ENCODE data around the gene CHODL.

Gene CHODL, protein sequence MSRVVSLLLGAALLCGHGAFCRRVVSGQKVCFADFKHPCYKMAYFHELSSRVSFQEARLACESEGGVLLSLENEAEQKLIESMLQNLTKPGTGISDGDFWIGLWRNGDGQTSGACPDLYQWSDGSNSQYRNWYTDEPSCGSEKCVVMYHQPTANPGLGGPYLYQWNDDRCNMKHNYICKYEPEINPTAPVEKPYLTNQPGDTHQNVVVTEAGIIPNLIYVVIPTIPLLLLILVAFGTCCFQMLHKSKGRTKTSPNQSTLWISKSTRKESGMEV

GRCh38 chr21:18244671-18245463 is at the start of gene CHODL:
Gene CHODL, plus strand, starts transcription at chr21:18244833. Its CDS starts 391 bp downstream, at chr21:18245224.
- DNase-seq (ENCODE audit: low spot score), result no peak

GRCh38 chr21:18204931-18205330 is 39.7 kb upstream of the CHODL start:
- DNase-seq (ENCODE audit: low spot score), result no peak

DNA sequence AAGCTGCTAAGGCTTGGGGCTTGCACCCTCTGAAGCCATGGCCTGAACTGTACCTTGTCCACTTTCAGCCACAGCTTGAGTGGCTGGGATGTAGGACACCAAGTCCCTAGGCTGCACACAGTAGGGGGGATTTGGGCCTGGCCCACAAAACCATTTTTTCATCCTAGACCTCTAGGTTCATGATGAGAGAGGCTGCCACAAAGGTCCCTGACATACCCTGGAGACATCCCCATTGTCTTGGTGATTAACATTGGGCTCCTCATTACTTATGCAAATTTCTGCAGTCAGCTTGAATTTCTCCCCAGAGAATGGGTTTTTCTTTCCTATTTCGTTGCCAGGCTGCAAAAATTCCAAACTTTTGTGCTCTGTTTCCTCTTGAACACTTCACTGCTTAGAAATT is 26.3 kb upstream of the CHODL start:
- no peak for DNase-seq (ENCODE audit: low spot score)

DNA sequence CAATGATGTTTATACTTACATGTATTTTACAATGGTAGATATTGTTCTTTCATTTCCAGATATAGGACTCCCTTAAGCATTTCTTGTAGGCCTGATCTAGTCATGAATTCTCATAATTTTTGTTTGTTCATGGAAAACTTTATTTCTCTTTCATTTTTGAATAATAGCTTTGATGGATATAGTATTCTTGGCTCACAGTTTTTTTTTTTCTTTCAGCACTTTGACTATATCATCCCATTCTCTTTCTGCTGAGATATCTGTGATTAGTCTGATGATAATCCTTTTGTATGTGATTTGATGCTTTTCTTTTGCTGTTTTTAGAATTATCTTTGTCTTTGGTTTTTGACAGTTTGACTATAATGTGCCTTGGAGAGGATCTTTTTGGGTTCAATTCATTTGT is 24.1 kb upstream of the CHODL start:
- DNase-seq (ENCODE audit: low spot score), result no peak

- DNase-seq (ENCODE audit: low spot score), result no peak
These were observed 22.3 kb upstream of the CHODL start for GRCh38 chr21:18222346-18222745.

DNA sequence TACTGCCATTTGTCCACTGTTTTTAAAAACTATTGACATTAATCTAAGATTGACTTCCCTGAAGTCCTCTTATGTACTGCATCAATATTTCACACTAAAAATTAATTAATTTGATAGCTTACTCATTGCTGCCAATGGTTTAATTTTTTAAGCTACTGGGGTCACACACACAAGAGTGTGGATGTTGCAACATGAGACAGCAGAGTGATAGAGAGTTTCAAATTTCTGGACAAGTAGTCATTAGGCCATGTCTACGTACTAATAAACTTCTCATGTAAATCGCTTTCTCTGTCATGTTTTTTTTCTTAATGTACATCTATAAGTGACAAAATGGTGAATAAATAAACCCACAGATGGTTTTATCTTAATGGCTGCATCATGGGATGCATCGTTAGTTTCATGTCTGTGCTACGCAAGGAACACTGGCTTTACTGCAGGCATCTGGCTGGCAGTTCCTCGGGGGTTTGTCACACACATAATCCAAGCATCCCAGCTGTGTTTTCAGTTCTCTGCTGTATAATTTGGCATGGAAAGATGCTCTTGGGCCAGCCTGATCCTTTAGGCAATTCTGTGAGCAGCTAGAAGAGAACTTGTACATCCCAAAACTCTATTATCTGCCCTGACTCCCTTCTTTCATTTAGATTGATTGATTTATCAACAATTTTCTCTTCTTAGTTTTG is 16.4 kb upstream of the CHODL start:
- no peak for DNase-seq (ENCODE audit: low spot score)

DNA sequence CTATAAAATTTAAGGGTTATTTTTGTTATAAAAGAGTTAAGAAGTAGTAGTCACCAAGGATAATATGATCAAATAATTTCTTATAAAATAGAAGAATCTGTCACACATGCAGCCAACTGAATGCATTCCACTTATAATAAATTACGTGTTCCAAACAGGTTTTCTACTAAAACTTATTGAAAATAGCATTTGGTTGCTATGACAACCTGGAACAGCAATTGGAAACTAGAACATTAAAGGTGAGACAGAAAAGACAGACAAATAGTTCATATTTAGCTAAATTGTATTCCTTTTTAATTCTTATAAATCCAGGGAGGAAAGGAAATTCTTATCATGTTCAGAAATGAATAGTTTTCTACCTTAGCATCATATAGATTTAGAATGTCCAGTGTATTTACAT is 9.1 kb upstream of the CHODL start:
- DNase-seq (ENCODE audit: low spot score), result no peak

- DNase-seq (ENCODE audit: low spot score), result peak; percentile 8
These were observed 883 bp downstream of the CHODL start for GRCh38 chr21:18245464-18245967.

DNA sequence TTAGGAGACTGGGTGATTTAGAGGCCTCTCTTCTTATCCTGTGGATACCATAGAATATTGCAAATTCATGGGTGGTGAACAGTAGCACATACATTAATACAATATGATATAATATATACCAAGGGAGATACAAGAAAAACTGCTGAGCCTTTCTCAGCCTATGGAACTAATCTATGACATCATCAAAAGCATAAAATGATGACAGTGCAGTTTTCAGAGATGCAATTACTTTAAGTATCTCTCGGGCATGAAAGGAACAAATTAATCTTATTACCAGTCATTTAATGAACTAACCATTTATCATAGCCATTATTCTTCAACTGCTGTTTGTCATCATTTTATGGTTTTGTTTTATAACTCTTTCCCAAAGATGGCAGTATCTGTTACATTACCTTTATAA is 3.5 kb downstream of the CHODL start:
- no peak for DNase-seq (ENCODE audit: low spot score)

- DNase-seq (ENCODE audit: low spot score), result no peak
These were observed 5.0 kb downstream of the CHODL start for GRCh38 chr21:18249672-18250071.

GRCh38 chr21:18251065-18251464 is 6.4 kb downstream of the CHODL start:
- DNase-seq (ENCODE audit: low spot score), result no peak

- no peak for DNase-seq (ENCODE audit: low spot score)
These were observed 7.6 kb downstream of the CHODL start for GRCh38 chr21:18252256-18252655.

DNA sequence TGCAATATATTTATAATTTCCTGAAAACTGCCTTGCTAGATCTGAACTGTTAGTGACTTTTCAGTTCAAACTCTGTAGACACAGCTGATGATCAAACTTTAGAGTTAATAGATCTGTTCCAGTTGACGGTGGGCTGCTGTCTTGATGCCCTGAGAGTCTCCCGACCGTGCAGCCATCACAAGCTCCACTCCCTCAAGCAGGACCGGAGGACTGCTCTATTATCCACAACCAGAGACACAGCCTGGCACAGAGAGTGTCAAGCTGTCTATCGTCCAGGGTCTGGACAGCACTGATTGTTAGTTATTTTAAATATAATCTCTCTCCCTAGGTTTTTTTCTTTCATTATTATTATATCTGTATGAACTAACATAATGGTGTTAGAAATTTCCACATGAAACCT is 8.0 kb downstream of the CHODL start:
- no peak for DNase-seq (ENCODE audit: low spot score)

GRCh38 chr21:18253221-18253620 is 8.6 kb downstream of the CHODL start:
- DNase-seq (ENCODE audit: low spot score), result no peak

DNA sequence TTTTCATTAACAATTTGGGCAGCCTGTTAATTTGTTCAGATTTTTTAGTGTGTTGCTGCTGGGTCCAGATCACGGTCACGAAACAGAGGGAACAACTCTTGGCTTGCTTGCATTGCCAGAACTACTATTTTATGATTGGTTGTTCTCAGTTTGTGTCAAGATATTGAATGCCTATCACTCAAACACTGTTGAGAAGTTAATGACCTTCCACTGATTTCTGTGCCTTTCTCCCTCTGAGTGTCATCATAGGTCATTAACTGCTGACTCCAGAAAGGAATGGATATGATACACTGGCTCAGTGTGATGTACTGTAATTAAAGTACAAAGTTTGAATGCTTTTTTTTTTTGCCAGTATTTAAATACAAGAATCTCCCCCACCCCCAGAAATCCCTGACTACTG is 9.2 kb downstream of the CHODL start:
- DNase-seq (ENCODE audit: low spot score), result no peak

DNA sequence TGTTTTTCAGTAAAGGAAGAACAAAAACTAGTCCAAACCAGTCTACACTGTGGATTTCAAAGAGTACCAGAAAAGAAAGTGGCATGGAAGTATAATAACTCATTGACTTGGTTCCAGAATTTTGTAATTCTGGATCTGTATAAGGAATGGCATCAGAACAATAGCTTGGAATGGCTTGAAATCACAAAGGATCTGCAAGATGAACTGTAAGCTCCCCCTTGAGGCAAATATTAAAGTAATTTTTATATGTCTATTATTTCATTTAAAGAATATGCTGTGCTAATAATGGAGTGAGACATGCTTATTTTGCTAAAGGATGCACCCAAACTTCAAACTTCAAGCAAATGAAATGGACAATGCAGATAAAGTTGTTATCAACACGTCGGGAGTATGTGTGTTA is 21.3 kb downstream of the CHODL start:
- DNase-seq (ENCODE audit: low spot score), result no peak

DNA sequence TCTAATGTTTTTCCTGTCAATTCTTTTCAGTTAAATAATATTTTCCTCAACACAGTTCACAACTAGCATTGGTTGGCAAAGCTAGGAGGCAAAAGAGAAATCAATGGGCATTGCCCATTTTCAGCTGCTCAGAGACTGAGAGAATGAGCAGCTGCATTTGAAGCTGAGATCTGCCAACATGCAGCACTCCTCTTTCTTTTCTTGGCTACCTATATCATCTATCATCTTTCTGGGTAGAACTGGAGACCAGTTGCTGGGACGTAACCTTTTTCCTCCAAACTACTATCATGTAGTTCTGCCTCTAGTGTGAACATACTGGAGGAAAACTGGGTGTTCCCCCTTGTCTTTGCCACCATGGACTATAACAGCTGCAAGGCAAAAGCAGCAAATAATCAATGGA is 22.9 kb downstream of the CHODL start:
- DNase-seq (ENCODE audit: low spot score), result no peak

DNA sequence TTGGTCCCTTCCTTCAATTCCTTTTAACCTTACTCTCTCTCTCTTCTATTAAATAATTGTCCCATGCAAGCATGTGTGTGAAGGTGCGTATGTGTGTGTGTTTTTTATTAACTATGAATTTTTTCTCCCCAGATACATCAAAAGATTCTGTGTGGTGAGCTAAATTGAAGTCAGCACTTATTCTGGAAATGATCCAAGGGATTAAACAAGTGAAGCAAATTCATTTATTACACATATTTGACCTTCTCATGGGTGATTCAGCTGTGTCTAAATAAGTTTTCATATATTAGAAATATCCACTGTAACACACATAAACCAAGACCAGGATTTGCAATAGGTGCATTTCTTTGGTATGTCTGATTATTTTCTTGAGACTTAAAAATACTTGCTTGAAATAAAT is 24.3 kb downstream of the CHODL start:
- DNase-seq (ENCODE audit: low spot score), result no peak

- DNase-seq (ENCODE audit: low spot score), result no peak
These were observed 25.2 kb downstream of the CHODL start for GRCh38 chr21:18269856-18270255.

- no peak for DNase-seq (ENCODE audit: low spot score)
These were observed 28.8 kb downstream of the CHODL start for GRCh38 chr21:18273400-18273799.

- DNase-seq (ENCODE audit: low spot score), result no peak
These were observed 29.7 kb downstream of the CHODL start for GRCh38 chr21:18274370-18274769.

GRCh38 chr21:18275781-18276180 is 31.1 kb downstream of the CHODL start:
- no peak for DNase-seq (ENCODE audit: low spot score)

GRCh38 chr21:18285379-18285778 is 40.7 kb downstream of the CHODL start:
- DNase-seq (ENCODE audit: low spot score), result no peak
